Activated naive CD4-positive, alpha-beta T cell treated with anti-CD3 and anti-CD28 coated beads, Interleukin-2, amount 50 U/mL, for 16 hours (primary cell): ENCODE results near the gene SELENOP.
"Not testable (repeated sequence)": the region's sequence is repeated elsewhere in the genome, so short reads cannot be mapped to it uniquely, and the experiment has no call there.

Experiments
- DNase-seq: peaks from one replicate; pipeline ENCODE4 v3.0.0-alpha.2; 2020

The SELENOP gene

GRCh38 chr5:42811591-42812446 lies at the start of gene SELENOP:
Gene SELENOP (minus strand): TSS chr5:42811892. CDS start chr5:42808353, 3,539 bp downstream.
- DNase-seq: no peak

- no peak for DNase-seq
Observed at GRCh38 chr5:42858687-42859086, 47.0 kb upstream of the SELENOP start.

GRCh38 chr5:42858031-42858643 lies 46.4 kb upstream of the SELENOP start:
- DNase-seq: no peak

- no peak for DNase-seq
Observed at GRCh38 chr5:42855811-42856210, 44.1 kb upstream of the SELENOP start.

- no peak for DNase-seq
Observed at GRCh38 chr5:42855386-42855785, 43.7 kb upstream of the SELENOP start.

GRCh38 chr5:42854795-42855194 lies 43.1 kb upstream of the SELENOP start:
- DNase-seq: no peak

GRCh38 chr5:42852826-42853225 lies 41.1 kb upstream of the SELENOP start:
- DNase-seq: no peak

GRCh38 chr5:42851481-42851880 lies 39.8 kb upstream of the SELENOP start:
- DNase-seq: no peak

- no peak for DNase-seq
Observed at GRCh38 chr5:42848545-42848944, 36.9 kb upstream of the SELENOP start.

GRCh38 chr5:42844408-42844807 lies 32.7 kb upstream of the SELENOP start:
- not testable (repeated sequence) for DNase-seq

- DNase-seq: no peak
Observed at GRCh38 chr5:42843675-42844292, 32.1 kb upstream of the SELENOP start.

GRCh38 chr5:42842921-42843641 lies 31.4 kb upstream of the SELENOP start:
- DNase-seq: no peak

- DNase-seq: no peak
Observed at GRCh38 chr5:42840842-42841567, 29.3 kb upstream of the SELENOP start.

- no peak for DNase-seq
Observed at GRCh38 chr5:42840269-42840668, 28.6 kb upstream of the SELENOP start.

GRCh38 chr5:42839196-42839595 lies 27.5 kb upstream of the SELENOP start:
- DNase-seq: no peak

- no peak for DNase-seq
Observed at GRCh38 chr5:42837601-42838000, 25.9 kb upstream of the SELENOP start.

GRCh38 chr5:42836070-42836769 lies 24.5 kb upstream of the SELENOP start:
- no peak for DNase-seq

- DNase-seq: no peak
Observed at GRCh38 chr5:42832060-42832459, 20.4 kb upstream of the SELENOP start.

GRCh38 chr5:42830924-42831323 lies 19.2 kb upstream of the SELENOP start:
- no peak for DNase-seq

- DNase-seq: no peak
Observed at GRCh38 chr5:42828671-42829070, 17.0 kb upstream of the SELENOP start.

GRCh38 chr5:42826757-42827515 lies 15.2 kb upstream of the SELENOP start:
- no peak for DNase-seq
